ENCODE data around the gene INSR.

DNA sequence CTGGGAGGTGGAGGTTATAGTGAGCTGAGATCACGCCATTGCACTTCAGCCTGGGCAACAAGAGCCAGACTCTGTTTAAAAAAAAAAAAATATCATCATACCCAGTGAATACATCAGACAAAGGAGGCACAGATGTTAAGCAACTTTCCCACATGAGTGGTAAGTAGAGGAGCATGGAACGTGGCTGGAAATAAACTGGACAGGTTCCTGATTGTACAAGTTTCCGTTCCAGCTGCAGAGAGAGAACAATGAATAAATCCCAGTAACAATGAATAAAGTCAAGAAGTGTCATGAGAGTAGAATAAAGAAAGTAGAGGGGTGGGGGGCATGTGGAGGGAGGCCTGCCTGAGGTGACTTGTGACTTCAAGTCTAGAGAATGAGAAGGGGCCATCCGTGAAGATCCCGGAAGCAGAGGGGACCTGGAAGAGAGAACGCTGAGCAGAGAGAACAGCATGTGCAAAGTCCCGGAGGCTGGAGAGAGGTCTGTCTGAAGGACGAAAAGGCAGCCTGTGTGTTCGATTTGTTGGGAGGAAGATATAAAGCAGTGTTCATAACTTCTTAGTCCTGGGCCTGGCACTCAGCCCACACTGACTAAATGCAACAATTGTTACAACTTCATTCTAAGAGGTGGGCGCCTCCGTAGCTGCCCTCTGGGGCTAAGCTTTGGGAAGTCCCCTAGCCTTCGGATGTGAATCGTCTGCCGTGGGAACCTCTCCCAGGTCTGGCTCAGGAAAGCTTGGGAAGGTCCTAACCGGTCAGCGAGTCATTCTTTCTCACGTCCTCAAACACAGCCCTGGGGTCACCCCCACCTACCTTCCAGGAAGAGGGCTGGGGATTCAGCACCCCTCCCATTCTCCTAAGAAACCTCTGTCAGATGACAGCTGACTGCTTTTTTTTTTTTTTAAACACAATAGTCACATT, 39.2 kb upstream of the INSR start:
- TF ChIP-seq, protein P1, sequence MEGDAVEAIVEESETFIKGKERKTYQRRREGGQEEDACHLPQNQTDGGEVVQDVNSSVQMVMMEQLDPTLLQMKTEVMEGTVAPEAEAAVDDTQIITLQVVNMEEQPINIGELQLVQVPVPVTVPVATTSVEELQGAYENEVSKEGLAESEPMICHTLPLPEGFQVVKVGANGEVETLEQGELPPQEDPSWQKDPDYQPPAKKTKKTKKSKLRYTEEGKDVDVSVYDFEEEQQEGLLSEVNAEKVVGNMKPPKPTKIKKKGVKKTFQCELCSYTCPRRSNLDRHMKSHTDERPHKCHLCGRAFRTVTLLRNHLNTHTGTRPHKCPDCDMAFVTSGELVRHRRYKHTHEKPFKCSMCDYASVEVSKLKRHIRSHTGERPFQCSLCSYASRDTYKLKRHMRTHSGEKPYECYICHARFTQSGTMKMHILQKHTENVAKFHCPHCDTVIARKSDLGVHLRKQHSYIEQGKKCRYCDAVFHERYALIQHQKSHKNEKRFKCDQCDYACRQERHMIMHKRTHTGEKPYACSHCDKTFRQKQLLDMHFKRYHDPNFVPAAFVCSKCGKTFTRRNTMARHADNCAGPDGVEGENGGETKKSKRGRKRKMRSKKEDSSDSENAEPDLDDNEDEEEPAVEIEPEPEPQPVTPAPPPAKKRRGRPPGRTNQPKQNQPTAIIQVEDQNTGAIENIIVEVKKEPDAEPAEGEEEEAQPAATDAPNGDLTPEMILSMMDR (IDR thresholded peaks at IDR 0.05) = no peak
- no peak for TF ChIP-seq POLR2AphosphoS5 (IDR thresholded peaks at IDR 0.05)
